HEK293 (cell line): ENCODE measurements around the gene PGBD5.

Experiments
- CTCF ChIP-seq: fragments of 450-650 bp; formaldehyde crosslinking; IDR thresholded peaks from 2 replicates; pipeline ENCODE4 v1.5.1; 2016; ENCODE audit warnings: missing biosample characterization, missing genetic modification characterization
- KLF1 ChIP-seq: fragments of 450-650 bp; formaldehyde crosslinking; IDR thresholded peaks from 2 replicates; pipeline ENCODE4 v1.5.1; 2016; ENCODE audit warnings: missing biosample characterization, missing genetic modification characterization
- REPIN1 ChIP-seq: fragments of 450-650 bp; formaldehyde crosslinking; IDR thresholded peaks from 2 replicates; pipeline ENCODE4 v1.5.1; 2017; ENCODE audit warnings: missing biosample characterization, missing genetic modification characterization, low read depth
- ZBTB17 ChIP-seq: fragments of 450-650 bp; formaldehyde crosslinking; IDR thresholded peaks from 2 replicates; pipeline ENCODE4 v1.5.1; 2016; ENCODE audit warnings: missing biosample characterization, missing genetic modification characterization
- ZNF660 ChIP-seq: fragments of 450-650 bp; IDR thresholded peaks from 2 replicates; pipeline ENCODE4 v1.5.1; 2018; ENCODE audit warnings: missing biosample characterization, mild to moderate bottlenecking, missing genetic modification characterization
- ZNF837 ChIP-seq: fragments of 450-650 bp; formaldehyde crosslinking; IDR thresholded peaks from 2 replicates; pipeline ENCODE4 v1.5.1; 2016; ENCODE audit warnings: missing biosample characterization, missing genetic modification characterization

GRCh38 chr1:230303069-230303468, 123.1 kb downstream of the PGBD5 start:
- TF ChIP-seq ZBTB17 (no peak), REPIN1 (tag by site-specific recombination) (no peak), CTCF (0 out of 2 replicates have a peak, but pooled peaks have one; percentile 22), ZNF660 (tag by site-specific recombination) (no peak), KLF1 (tag by site-specific recombination) (no peak), ZNF837 (tag by site-specific recombination) (no peak)
